Epithelial cell of proximal tubule (primary cell): ENCODE data around the gene TIAM2. TPM values are rescaled to one million over a fixed set of nuclear protein-coding genes. Genes with fewer than 3 reads are reported as not detected.
A peak's percentile ranks its signal among the peaks of the same experiment; 100 is the strongest.

Source experiments
- DNase-seq: peaks from one replicate; pipeline ENCODE4 v3.0.0-alpha.2; 2011; ENCODE audit warnings: low read depth
- H3K4me3 ChIP-seq: 2 replicates; pipeline ENCODE4 v1.5.1; 2011; ENCODE audit warnings: low read depth, mild to moderate bottlenecking, low read length
- total RNA-seq: library from RNA; depleted of rRNA; stranded (reverse); fragments of >200 nt; gene quantifications from 2 replicates; pipeline ENCODE4 v1.2.3, GENCODE V29; 2015
- TF ChIP-seq, protein P1 (sequence below): conservative IDR thresholded peaks from 2 replicates; pipeline ENCODE4 v1.5.1; 2012; ENCODE audit warnings: low read depth, mild to moderate bottlenecking, low read length

The TIAM2 gene
- total RNA-seq, 1 donor from 2014 or later = 9.9 TPM

DNA sequence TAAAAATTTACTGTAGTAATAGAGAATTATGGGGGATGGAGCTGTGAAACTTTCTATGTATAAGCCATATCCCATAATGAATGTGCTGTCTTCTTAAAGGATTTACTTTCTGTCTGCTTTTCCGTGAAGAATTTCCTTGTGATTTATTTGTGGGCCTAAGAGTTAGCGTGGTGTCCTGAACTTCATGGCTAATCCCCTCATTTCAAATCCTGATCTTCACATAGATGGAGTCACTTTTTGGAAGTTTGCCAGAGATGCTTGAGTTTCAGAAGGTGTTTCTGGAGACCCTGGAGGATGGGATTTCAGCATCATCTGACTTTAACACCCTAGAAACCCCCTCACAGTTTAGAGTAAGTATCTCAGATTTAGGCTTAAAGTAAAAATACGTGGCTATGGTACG, 249.3 kb downstream of the TIAM2 start:
- no peak overlapping the region for H3K4me3 ChIP-seq
- TF ChIP-seq, protein P1, sequence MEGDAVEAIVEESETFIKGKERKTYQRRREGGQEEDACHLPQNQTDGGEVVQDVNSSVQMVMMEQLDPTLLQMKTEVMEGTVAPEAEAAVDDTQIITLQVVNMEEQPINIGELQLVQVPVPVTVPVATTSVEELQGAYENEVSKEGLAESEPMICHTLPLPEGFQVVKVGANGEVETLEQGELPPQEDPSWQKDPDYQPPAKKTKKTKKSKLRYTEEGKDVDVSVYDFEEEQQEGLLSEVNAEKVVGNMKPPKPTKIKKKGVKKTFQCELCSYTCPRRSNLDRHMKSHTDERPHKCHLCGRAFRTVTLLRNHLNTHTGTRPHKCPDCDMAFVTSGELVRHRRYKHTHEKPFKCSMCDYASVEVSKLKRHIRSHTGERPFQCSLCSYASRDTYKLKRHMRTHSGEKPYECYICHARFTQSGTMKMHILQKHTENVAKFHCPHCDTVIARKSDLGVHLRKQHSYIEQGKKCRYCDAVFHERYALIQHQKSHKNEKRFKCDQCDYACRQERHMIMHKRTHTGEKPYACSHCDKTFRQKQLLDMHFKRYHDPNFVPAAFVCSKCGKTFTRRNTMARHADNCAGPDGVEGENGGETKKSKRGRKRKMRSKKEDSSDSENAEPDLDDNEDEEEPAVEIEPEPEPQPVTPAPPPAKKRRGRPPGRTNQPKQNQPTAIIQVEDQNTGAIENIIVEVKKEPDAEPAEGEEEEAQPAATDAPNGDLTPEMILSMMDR = no peak
- no peak for DNase-seq

DNA sequence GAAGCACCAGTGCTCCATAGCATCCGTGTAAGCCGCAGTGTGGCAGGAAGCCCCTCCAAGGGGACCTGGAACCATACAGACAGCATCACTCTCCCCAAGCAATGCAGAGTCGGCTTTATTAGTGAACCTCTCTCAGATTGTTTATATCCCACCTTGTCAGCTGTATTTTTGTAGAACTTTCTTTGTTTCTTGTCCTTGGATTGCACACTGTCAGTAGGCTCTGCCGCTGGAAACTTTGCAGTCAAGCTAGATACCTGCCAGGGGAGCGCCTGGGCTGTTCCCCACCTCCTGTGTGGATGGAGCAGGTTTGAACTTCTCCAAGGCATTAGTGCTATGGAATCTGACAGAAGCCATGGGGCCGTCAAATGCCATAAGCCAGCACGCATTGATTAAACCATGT, 250.1 kb downstream of the TIAM2 start:
- TF ChIP-seq, protein P1 = no peak
- no peak overlapping the region for H3K4me3 ChIP-seq
- no peak for DNase-seq

DNA sequence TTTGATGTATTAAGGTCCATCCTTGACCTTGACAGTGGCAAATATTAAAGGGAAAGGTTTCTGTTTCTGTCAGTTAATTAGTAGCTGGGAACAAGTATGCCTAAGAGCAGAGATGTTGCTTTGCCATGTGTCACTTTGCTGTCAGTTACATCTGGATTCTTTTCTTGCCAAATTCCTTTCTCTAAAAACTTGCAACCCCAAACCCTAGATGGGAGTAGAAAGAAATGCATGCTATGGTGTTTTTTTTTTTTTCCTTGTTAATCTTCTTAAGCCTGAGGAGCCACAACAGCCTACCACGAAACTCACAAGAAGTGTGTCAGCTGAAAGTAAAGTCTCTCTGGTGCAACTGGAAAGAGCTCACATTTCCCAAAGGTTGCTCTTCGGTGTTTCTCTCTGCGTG, 250.7 kb downstream of the TIAM2 start:
- DNase-seq = no peak
- no peak overlapping the region for H3K4me3 ChIP-seq
- TF ChIP-seq, protein P1 = no peak

- H3K4me3 ChIP-seq = no peak overlapping the region
- DNase-seq = no peak
- TF ChIP-seq, protein P1 = no peak
These were observed 251.7 kb downstream of the TIAM2 start for GRCh38 chr6:155246825-155247224.

GRCh38 chr6:155247618-155248007, 252.5 kb downstream of the TIAM2 start:
- DNase-seq = no peak
- no peak overlapping the region for H3K4me3 ChIP-seq
- TF ChIP-seq, protein P1 = no peak

GRCh38 chr6:155248008-155249001, 253.2 kb downstream of the TIAM2 start:
- H3K4me3 ChIP-seq = no peak overlapping the region
- no peak for DNase-seq
- TF ChIP-seq, protein P1 = peak; percentile 85
